SK-N-DZ (cell line): ENCODE measurements around the gene RGPD6.
"Not testable (repeated sequence)": the region's sequence is repeated elsewhere in the genome, so short reads cannot be mapped to it uniquely, and the experiment has no call there.

Source experiments
- DNase-seq: peaks from one replicate; pipeline ENCODE4 v3.0.0-alpha.2; 2015; ENCODE audit warnings: low spot score
- small RNA-seq, 2 experiments: library from RNA; depleted of rRNA; stranded (forward); fragments of <200 nt; gene quantifications; one replicate each; pipeline ENCODE3, GENCODE V24; 2014

RGPD6 gene

GRCh38 chr2:110481200-110481599 is 95.8 kb downstream of the RGPD6 start:
- DNase-seq, result not testable (repeated sequence)

DNA sequence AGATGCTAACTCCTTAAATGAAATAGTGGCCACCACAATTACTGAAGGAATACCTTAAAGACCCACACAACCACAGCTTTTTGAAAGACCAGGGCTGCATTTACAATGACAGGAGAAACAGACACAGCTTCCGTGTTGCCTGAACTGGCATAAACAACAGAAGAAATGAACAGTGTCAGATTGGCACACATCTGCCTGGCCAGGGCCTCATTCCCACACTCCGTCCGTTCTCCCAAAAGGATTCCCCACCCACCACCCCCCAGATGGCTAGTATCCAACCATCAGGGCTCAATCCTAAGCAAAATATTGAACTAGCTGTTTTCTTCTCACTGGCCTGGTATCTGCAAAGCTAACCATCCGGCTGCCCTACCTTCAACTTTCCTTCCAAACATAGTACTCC is 96.9 kb downstream of the RGPD6 start:
- not testable (repeated sequence) for DNase-seq

- not testable (repeated sequence) for DNase-seq
Observed at GRCh38 chr2:110477370-110477769, 99.7 kb downstream of the RGPD6 start.

DNA sequence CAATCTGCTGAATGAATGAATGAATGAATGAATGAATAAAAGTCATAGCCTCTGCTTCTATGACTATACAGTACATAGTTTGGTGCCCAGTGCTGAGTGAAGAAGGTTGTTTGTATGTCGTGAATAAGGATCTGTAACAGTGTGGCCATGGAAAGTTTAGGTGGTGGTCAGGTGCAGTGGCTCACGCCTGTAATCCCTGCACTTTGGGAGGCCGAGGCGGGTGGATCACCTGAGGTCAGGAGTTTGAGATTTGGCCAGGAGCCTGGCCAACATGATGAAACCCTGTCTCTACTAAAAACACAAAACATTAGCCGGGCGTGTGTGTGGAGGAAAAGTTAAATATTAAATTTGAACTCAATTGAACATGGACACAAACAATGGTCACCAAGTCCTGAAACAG is 100.1 kb downstream of the RGPD6 start:
- DNase-seq, result not testable (repeated sequence)

- not testable (repeated sequence) for DNase-seq
Observed at GRCh38 chr2:110475627-110476359, 101.2 kb downstream of the RGPD6 start.

- DNase-seq, result not testable (repeated sequence)
Observed at GRCh38 chr2:110474898-110475297, 102.1 kb downstream of the RGPD6 start.

- not testable (repeated sequence) for DNase-seq
Observed at GRCh38 chr2:110473059-110473358, 104.0 kb downstream of the RGPD6 start.

- not testable (repeated sequence) for DNase-seq
Observed at GRCh38 chr2:110472171-110473058, 104.6 kb downstream of the RGPD6 start, which contains the start of gene LIMS4. TSS of gene LIMS4 (minus strand) at chr2:110472816. CDS start at chr2:110472778, 38 bp downstream.

- DNase-seq, result not testable (repeated sequence)
Observed at GRCh38 chr2:110468921-110469320, 108.1 kb downstream of the RGPD6 start.

- not testable (repeated sequence) for DNase-seq
Observed at GRCh38 chr2:110465312-110465711, 111.7 kb downstream of the RGPD6 start.

Small RNAs within 50 kb of the gene (small RNA-seq; reads per million reads assigned to genes)
- gene AC108938.1, result 0 reads per million in 2 experiments
